Activated T-helper 17 cell treated with anti-CD3 and anti-CD28 coated beads, Interleukin-2, amount 50 U/mL, for 72 hours (primary cell): Measurements from ENCODE around the gene UQCR11. TPM values are rescaled to one million over a fixed set of nuclear protein-coding genes. Genes with fewer than 3 reads are reported as not detected.

Source experiments
- ATAC-seq: fragments of 150-1000 bp; cut with Tn5 transposase; replicated peaks from 2 replicates; pipeline ENCODE4 v1.10.0; 2021; ENCODE audit warnings: mild to moderate bottlenecking, moderate library complexity
- H3K27ac Mint-ChIP-seq: one replicate; pipeline ENCODE4 v1.8.0; 2022; ENCODE audit warnings: mixed read lengths
- H3K27me3 Mint-ChIP-seq: one replicate; pipeline ENCODE4 v1.8.0; 2022; ENCODE audit warnings: mixed read lengths
- H3K36me3 Mint-ChIP-seq: one replicate; pipeline ENCODE4 v1.8.0; 2022; ENCODE audit warnings: low read depth, mild to moderate bottlenecking, mixed read lengths
- H3K4me1 Mint-ChIP-seq: one replicate; pipeline ENCODE4 v1.8.0; 2022; ENCODE audit warnings: mixed read lengths
- H3K4me3 Mint-ChIP-seq: one replicate; pipeline ENCODE4 v1.8.0; 2022; ENCODE audit warnings: mild to moderate bottlenecking, mixed read lengths
- H3K9me3 Mint-ChIP-seq: one replicate; pipeline ENCODE4 v1.8.0; 2022; ENCODE audit warnings: mixed read lengths
- total RNA-seq, 2 donors: library from RNA; stranded (reverse); gene quantifications; one replicate each; pipeline ENCODE4 v1.2.3, GENCODE V29; 2022

The UQCR11 gene
- total RNA-seq, 2 donors from 2014 or later: 120 to 209 TPM

GRCh38 chr19:1563251-1563650, 42.0 kb downstream of the UQCR11 start:
- Mint-ChIP-seq H3K4me1 (no peaks in the 10 kb centered on the region), H3K27me3 (no peaks in the 10 kb centered on the region), H3K4me3 (no peak overlapping the region), H3K36me3 (no peaks in the 10 kb centered on the region), H3K27ac (no peak overlapping the region), H3K9me3 (no peaks in the 10 kb centered on the region)
- no peak for ATAC-seq

GRCh38 chr19:1561236-1561842, 43.9 kb downstream of the UQCR11 start:
- Mint-ChIP-seq H3K4me3 (no peak overlapping the region), H3K36me3 (no peaks in the 10 kb centered on the region), H3K27me3 (no peaks in the 10 kb centered on the region), H3K4me1 (no peaks in the 10 kb centered on the region), H3K27ac (no peak overlapping the region), H3K9me3 (no peaks in the 10 kb centered on the region)
- ATAC-seq: no peak

DNA sequence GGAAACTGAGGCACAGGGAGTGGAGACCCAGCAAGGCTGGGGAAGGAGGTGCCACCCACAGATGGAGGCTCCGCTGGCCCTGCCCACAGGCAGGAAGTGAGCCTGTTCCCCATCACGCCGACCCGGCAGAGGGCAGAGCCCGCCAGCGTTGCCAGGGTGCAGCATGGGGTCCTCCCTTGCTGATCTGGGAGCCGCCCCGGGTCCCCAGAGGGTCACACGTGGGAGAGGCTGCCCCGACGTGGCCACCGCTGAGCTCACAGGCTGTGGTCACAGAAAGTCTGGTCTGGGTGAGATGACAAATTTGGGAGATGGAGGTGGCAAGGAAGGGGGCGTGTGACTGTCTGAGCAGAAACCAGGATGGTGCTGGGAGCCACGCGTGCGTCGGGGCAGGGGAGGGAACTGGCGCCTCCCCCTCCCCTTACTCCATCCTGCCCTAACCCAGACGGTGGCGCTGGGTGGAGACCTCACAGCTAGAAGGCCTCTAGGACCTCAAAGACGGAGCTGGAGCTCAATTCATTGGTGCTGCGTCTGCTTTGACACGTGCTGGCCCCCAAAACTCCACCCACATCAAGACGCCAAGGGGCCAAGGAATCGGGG, 44.9 kb downstream of the UQCR11 start:
- H3K36me3 Mint-ChIP-seq: no peaks in the 10 kb centered on the region
- H3K27me3 Mint-ChIP-seq: no peaks in the 10 kb centered on the region
- H3K27ac Mint-ChIP-seq: no peak overlapping the region
- no peak overlapping the region for H3K4me3 Mint-ChIP-seq
- H3K4me1 Mint-ChIP-seq: no peaks in the 10 kb centered on the region
- no peaks in the 10 kb centered on the region for H3K9me3 Mint-ChIP-seq
- ATAC-seq: no peak

DNA sequence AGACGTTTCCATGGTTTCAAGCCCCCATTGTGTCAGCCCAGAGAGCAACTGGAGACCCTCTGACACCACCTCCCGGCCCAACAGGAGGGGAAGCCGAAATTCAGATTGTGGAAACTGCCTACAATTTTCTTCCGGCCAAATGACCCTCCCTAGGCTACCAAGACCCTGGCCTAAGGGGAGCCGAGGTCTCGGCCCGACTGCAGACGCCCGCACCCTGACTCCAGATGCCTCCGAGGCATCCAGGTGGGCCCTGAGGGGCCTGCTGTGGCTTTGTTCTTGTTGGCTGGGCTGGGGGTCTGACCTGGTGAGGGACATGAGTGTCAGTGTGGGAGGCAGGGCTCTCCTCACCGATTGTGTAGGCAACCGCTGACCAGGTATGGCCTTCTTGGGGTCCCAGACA, 46.7 kb downstream of the UQCR11 start:
- ATAC-seq: no peak
- no peaks in the 10 kb centered on the region for H3K36me3 Mint-ChIP-seq
- no peaks in the 10 kb centered on the region for H3K9me3 Mint-ChIP-seq
- H3K27me3 Mint-ChIP-seq: no peaks in the 10 kb centered on the region
- H3K4me1 Mint-ChIP-seq: no peaks in the 10 kb centered on the region
- H3K27ac Mint-ChIP-seq: no peak overlapping the region
- no peak overlapping the region for H3K4me3 Mint-ChIP-seq

DNA sequence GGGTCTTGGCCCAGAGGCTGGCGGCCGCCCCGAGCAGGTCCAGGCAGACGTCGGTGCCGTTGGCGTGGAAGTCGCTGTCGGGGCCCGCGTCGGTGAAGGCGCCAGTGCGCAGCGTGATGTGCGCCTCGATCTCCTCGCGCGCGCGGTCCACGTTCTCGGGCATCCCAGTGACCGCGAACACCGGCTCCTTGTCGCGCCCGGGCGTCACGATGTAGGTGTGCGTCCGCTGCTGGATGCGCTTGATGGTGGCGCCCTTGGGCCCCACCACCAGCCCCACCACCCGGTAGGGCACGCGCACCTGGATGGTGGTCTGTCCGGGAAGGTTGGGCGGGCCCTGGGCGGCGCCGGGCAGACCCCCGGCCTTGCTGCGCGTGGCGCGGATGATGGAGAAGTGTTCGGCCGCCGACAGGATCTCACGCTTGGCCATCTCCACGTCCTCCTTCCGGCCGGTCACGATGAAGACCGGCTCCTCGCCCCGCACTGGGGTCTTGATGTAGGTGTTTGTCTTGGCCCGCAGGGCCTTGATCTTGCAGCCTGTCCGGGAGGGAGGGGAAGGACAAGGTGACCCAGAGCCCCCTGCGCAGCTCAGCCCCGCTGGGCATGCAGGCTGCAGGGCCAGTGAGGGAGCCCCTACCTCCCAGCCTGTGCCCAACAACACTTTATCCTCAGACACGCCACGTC, 48.7 kb downstream of the UQCR11 start:
- no peak overlapping the region for H3K4me3 Mint-ChIP-seq
- no peak overlapping the region for H3K27ac Mint-ChIP-seq
- ATAC-seq: no peak
- H3K9me3 Mint-ChIP-seq: no peaks in the 10 kb centered on the region
- no peaks in the 10 kb centered on the region for H3K36me3 Mint-ChIP-seq
- H3K27me3 Mint-ChIP-seq: peaks cover 6% of the 10 kb centered on the region
- H3K4me1 Mint-ChIP-seq: no peaks in the 10 kb centered on the region

- Mint-ChIP-seq H3K36me3 (no peaks in the 10 kb centered on the region), H3K4me3 (no peak overlapping the region), H3K27me3 (peaks cover 6% of the 10 kb centered on the region), H3K9me3 (no peaks in the 10 kb centered on the region), H3K4me1 (no peaks in the 10 kb centered on the region), H3K27ac (no peak overlapping the region)
- ATAC-seq: no peak
These were observed 49.5 kb downstream of the UQCR11 start for GRCh38 chr19:1555487-1556389.

DNA sequence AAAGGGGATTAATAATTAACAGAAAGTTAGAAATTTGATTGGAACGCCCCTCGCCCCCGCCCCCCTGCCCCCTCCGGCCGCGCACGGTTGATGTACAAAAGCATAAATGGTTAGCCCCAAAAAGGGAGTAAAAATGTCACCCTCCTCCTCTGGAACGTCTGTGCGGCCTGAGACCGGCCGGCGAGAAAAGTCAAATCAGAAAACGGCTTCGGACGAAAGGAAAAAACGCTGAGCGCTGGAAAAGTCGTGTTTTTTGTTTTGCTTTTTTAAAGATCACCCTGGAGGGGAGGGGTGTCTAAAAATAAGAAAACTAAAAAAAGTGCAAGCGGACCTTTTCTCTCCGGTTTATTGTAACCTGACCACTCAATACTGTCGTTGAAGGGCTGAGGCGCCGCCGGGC, 50.3 kb downstream of the UQCR11 start:
- no peak overlapping the region for H3K27ac Mint-ChIP-seq
- H3K4me1 Mint-ChIP-seq: no peaks in the 10 kb centered on the region
- peaks cover 6% of the 10 kb centered on the region for H3K27me3 Mint-ChIP-seq
- H3K4me3 Mint-ChIP-seq: no peak overlapping the region
- ATAC-seq: no peak
- H3K9me3 Mint-ChIP-seq: no peaks in the 10 kb centered on the region
- H3K36me3 Mint-ChIP-seq: no peaks in the 10 kb centered on the region

DNA sequence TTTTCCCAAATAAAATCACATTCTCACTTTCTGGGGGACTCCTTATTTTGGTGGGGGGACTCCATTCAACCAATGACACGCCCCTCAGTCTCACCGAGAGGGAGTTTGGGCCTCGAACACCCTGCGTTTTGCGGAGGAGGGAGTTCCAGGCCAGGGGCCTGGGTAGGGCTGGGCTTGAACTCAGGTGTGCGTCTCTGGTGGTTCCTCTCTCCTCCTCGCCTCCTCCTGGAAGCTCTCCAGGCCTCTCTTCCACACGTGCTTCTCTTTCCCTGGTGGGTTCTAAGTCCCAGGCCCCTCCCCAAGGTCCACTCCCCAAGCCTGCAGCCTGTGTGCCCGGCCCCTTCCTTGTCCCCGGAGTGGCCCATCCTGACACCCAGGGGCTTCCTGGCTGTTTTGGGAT, 51.8 kb downstream of the UQCR11 start:
- Mint-ChIP-seq H3K4me3 (no peak overlapping the region), H3K36me3 (no peaks in the 10 kb centered on the region), H3K27me3 (peaks cover 6% of the 10 kb centered on the region), H3K9me3 (no peaks in the 10 kb centered on the region), H3K27ac (no peak overlapping the region), H3K4me1 (no peaks in the 10 kb centered on the region)
- no peak for ATAC-seq

GRCh38 chr19:1551068-1552040, 53.9 kb downstream of the UQCR11 start:
- peaks cover 9% of the 10 kb centered on the region for H3K27me3 Mint-ChIP-seq
- no peak overlapping the region for H3K4me3 Mint-ChIP-seq
- H3K4me1 Mint-ChIP-seq: no peaks in the 10 kb centered on the region
- no peaks in the 10 kb centered on the region for H3K9me3 Mint-ChIP-seq
- H3K27ac Mint-ChIP-seq: no peak overlapping the region
- no peak for ATAC-seq
- H3K36me3 Mint-ChIP-seq: no peaks in the 10 kb centered on the region

GRCh38 chr19:1549332-1549945, 55.8 kb downstream of the UQCR11 start:
- no peak overlapping the region for H3K4me3 Mint-ChIP-seq
- no peak for ATAC-seq
- no peaks in the 10 kb centered on the region for H3K36me3 Mint-ChIP-seq
- peaks cover 12% of the 10 kb centered on the region for H3K27me3 Mint-ChIP-seq
- H3K9me3 Mint-ChIP-seq: no peaks in the 10 kb centered on the region
- H3K4me1 Mint-ChIP-seq: no peaks in the 10 kb centered on the region
- no peak overlapping the region for H3K27ac Mint-ChIP-seq

Other genes starting within 250 kb of the UQCR11 start
- 10 to 100 TPM; 51.5 to 87.9 TPM for gene NDUFS7, start 221.6 kb downstream of the UQCR11 start, total RNA-seq
- 10 to 100 TPM in 1 of 2 donors, 1 to 10 TPM in 1; 4.9 to 11.2 TPM for gene GAMT, start 203.9 kb downstream of the UQCR11 start, total RNA-seq
- 100 to 1,000 TPM; 161 to 271 TPM for gene DAZAP1, start 197.9 kb downstream of the UQCR11 start, total RNA-seq
- gene RPS15, start 167.1 kb downstream of the UQCR11 start, total RNA-seq: 1,000 to 10,000 TPM; 1,611 to 1,688 TPM
- under 1 TPM; 0.04 to 0.21 TPM for gene APC2, start 155.3 kb downstream of the UQCR11 start, total RNA-seq
- gene C19orf25, start 126.2 kb downstream of the UQCR11 start, total RNA-seq: 10 to 100 TPM; 36.5 to 37.2 TPM
- gene PCSK4, start 115.1 kb downstream of the UQCR11 start, total RNA-seq: 1 to 10 TPM; 2.4 to 7.8 TPM
- gene REEP6, start 114.3 kb downstream of the UQCR11 start, total RNA-seq: 1 to 10 TPM; 1.7 to 2.2 TPM
- gene ADAMTSL5, start 92.4 kb downstream of the UQCR11 start, total RNA-seq: 1 to 10 TPM; 3.0 to 3.9 TPM
- gene PLK5, start 81.4 kb downstream of the UQCR11 start, total RNA-seq: not detected
- gene MEX3D, start 37.1 kb downstream of the UQCR11 start, total RNA-seq: 1 to 10 TPM; 6.7 to 8.2 TPM
- gene MBD3, start 12.6 kb downstream of the UQCR11 start, total RNA-seq: 100 to 1,000 TPM in 1 of 2 donors, 10 to 100 TPM in 1; 71.5 to 128 TPM
- 10 to 100 TPM; 53.6 to 87.0 TPM for gene TCF3, start 47.2 kb upstream of the UQCR11 start, total RNA-seq
- gene ONECUT3, start 148.0 kb upstream of the UQCR11 start, total RNA-seq: not detected
- gene ATP8B3, start 206.8 kb upstream of the UQCR11 start, total RNA-seq: 10 to 100 TPM; 10.1 to 44.8 TPM
- 10 to 100 TPM; 39.7 to 50.0 TPM for gene REXO1, start 243.0 kb upstream of the UQCR11 start, total RNA-seq